Activated naive CD4-positive, alpha-beta T cell treated with anti-CD3 and anti-CD28 coated beads, Interleukin-2, amount 50 U/mL, for 24 hours (primary cell): ENCODE results near the gene COPS9.

Experiments
- H3K27ac Mint-ChIP-seq: one replicate; pipeline ENCODE4 v1.8.0; 2021; ENCODE audit warnings: mild to moderate bottlenecking, mixed read lengths
- H3K27me3 Mint-ChIP-seq: one replicate; pipeline ENCODE4 v1.8.0; 2021; ENCODE audit warnings: mixed read lengths
- H3K36me3 Mint-ChIP-seq: one replicate; pipeline ENCODE4 v1.8.0; 2021; ENCODE audit warnings: mixed read lengths
- H3K4me1 Mint-ChIP-seq: one replicate; pipeline ENCODE4 v1.8.0; 2021; ENCODE audit warnings: mixed read lengths
- H3K4me3 Mint-ChIP-seq: one replicate; pipeline ENCODE4 v1.8.0; 2021; ENCODE audit warnings: mild to moderate bottlenecking, mixed read lengths
- H3K9me3 Mint-ChIP-seq: one replicate; pipeline ENCODE4 v1.8.0; 2021; ENCODE audit warnings: mixed read lengths

The COPS9 gene

DNA sequence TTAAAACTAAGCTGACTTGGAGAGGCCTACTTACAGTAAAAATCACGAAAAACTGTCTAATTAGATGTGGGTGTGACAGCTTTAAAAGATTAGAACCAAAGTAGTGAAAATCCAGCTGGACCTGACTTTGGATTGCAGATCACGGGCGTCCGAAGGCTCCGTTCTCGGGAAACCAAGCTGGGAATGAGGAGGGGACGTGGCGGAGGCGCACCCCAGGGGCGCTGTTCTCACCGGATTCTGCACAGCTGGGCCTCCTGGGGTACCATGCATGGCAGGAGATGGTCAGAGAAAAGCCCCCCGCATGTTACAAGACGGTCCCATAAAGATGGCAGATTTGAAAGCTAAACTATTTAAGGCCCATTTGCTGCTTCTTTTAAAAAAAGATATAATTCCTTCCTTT, 9.4 kb upstream of the COPS9 start:
- peaks cover 3% of the 10 kb centered on the region for H3K27me3 Mint-ChIP-seq
- no peaks in the 10 kb centered on the region for H3K36me3 Mint-ChIP-seq
- no peaks in the 10 kb centered on the region for H3K9me3 Mint-ChIP-seq
- no peak overlapping the region for H3K27ac Mint-ChIP-seq
- no peaks in the 10 kb centered on the region for H3K4me1 Mint-ChIP-seq
- no peak overlapping the region for H3K4me3 Mint-ChIP-seq

DNA sequence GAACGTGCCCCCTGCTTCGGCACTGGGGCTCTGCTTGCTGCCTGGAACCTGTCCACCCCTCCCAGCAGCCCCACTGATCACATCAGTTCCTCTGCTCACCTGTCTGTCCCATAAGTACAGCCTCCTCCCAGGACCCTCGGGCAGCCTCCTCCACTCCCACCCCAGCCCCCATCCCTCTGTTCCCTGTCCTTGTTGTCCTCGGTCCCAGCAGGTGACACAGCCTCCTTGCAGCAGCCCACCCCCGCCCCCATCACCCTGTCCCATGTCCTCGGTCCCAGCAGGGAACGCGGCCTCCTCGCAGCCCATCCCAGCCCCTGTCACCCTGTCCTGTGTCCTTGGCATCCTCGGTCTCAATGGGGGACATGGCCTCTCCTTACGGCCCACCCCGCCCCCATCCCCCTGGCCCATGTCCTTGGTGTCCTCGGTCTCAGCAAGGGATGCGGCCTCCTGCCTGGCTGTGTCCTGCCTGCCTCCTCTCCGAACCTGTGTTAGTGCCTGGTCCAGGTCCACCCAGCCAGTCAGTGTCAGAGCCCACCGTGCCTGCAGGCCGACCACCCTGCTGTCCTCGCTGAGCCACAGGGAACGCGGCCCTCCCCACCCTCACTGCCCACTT, 8.7 kb upstream of the COPS9 start:
- Mint-ChIP-seq H3K4me1 (no peaks in the 10 kb centered on the region), H3K27ac (no peak overlapping the region), H3K36me3 (no peaks in the 10 kb centered on the region)

GRCh38 chr2:240143801-240144648, 7.9 kb upstream of the COPS9 start:
- Mint-ChIP-seq H3K4me3 (no peak overlapping the region), H3K4me1 (no peaks in the 10 kb centered on the region), H3K27ac (no peak overlapping the region)

More for the DNA sequence above, 8.7 kb upstream of the COPS9 start:
- H3K4me3 Mint-ChIP-seq: no peak overlapping the region
- no peaks in the 10 kb centered on the region for H3K27me3 Mint-ChIP-seq
- H3K9me3 Mint-ChIP-seq: no peaks in the 10 kb centered on the region

DNA sequence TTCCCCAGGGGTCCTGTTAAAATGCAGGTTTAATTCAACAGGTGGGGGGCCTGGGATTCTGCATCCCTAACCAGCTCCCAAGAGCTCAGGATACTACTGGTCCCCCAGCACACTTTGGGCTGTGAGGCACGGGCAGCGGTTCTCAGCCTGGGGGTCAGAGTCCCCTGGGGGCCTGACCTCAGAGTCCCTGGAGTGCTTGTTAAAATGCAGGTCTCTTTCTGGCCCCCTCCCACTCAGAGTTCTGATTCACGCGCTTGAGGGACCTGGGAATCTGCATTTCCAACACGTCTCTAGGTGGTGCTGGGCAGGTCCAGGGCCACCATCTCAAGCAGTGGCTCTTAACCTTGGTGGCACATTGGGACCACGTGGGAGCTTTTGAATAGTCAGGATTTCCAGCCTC, 7.2 kb upstream of the COPS9 start:
- Mint-ChIP-seq H3K4me3 (no peak overlapping the region), H3K9me3 (no peaks in the 10 kb centered on the region), H3K27ac (no peak overlapping the region), H3K4me1 (no peaks in the 10 kb centered on the region), H3K36me3 (no peaks in the 10 kb centered on the region), H3K27me3 (no peaks in the 10 kb centered on the region)

More at GRCh38 chr2:240143801-240144648, 7.9 kb upstream of the COPS9 start:
- Mint-ChIP-seq H3K9me3 (no peaks in the 10 kb centered on the region), H3K27me3 (no peaks in the 10 kb centered on the region), H3K36me3 (no peaks in the 10 kb centered on the region)

GRCh38 chr2:240142859-240143258, 6.8 kb upstream of the COPS9 start:
- Mint-ChIP-seq H3K27ac (no peak overlapping the region), H3K9me3 (no peaks in the 10 kb centered on the region), H3K4me3 (no peak overlapping the region), H3K27me3 (no peaks in the 10 kb centered on the region), H3K4me1 (no peaks in the 10 kb centered on the region), H3K36me3 (no peaks in the 10 kb centered on the region)

- Mint-ChIP-seq H3K9me3 (no peaks in the 10 kb centered on the region), H3K36me3 (no peaks in the 10 kb centered on the region), H3K27ac (no peak overlapping the region), H3K4me1 (peaks cover under 1% of the 10 kb centered on the region), H3K4me3 (no peak overlapping the region), H3K27me3 (no peaks in the 10 kb centered on the region)
Measured at GRCh38 chr2:240142256-240142775, 6.2 kb upstream of the COPS9 start.

GRCh38 chr2:240141736-240142135, 5.6 kb upstream of the COPS9 start:
- Mint-ChIP-seq H3K27me3 (no peaks in the 10 kb centered on the region), H3K9me3 (no peaks in the 10 kb centered on the region), H3K4me3 (no peak overlapping the region), H3K4me1 (peaks cover 7% of the 10 kb centered on the region), H3K36me3 (no peaks in the 10 kb centered on the region), H3K27ac (no peak overlapping the region)

DNA sequence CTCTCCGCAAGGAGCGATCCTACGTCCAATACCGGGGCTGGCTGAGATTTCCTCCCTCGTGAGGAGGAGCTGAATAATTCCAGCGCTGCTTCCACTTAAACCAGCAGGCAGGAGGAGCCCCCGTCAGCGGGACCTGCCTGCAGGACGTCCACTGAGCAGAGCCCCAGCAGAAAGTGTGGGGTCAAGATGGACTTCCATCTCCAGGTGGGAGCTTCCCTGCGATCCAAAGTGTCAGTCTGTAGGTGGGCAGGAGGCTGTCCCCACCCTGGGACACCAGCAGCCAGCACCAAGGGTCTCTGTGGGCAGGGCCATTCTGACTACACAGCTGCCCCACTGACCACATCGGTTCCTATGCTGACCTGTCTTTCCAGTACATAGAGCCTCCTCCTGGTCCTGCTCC, 4.8 kb upstream of the COPS9 start:
- H3K4me3 Mint-ChIP-seq: no peak overlapping the region
- H3K9me3 Mint-ChIP-seq: no peaks in the 10 kb centered on the region
- peaks cover 7% of the 10 kb centered on the region for H3K4me1 Mint-ChIP-seq
- no peak overlapping the region for H3K27ac Mint-ChIP-seq
- H3K36me3 Mint-ChIP-seq: no peaks in the 10 kb centered on the region
- H3K27me3 Mint-ChIP-seq: no peaks in the 10 kb centered on the region

DNA sequence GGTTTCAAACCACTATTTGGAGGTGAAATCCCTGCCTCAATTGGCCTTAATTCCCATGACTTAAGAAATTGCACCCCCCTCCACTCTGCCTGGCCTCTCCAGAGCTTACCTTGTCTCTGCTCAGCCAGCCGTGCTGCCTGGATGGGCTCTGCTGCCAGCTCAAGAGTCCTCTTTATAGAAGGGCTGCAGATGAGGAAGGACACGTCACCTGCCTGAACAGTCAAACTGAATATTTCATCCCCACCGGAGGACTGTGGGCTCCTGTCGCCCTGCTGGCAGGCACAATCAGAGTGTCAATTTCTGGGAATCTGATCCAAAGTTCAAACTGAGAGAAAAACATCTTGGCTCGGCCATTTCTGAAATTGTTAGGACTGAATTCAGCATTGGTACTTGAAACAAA, 4.4 kb upstream of the COPS9 start, which contains the start of gene OTOS:
Gene OTOS, minus strand, starts transcription at position 148 of the 400 bp plus-strand sequence. CDS start 332 bp downstream, outside the sequence.
- no peak within 1 kb of the TSS for H3K27ac Mint-ChIP-seq
- H3K4me3 Mint-ChIP-seq: no peak within 1 kb of the TSS
- no peaks in the 10 kb centered on the region for H3K27me3 Mint-ChIP-seq

DNA sequence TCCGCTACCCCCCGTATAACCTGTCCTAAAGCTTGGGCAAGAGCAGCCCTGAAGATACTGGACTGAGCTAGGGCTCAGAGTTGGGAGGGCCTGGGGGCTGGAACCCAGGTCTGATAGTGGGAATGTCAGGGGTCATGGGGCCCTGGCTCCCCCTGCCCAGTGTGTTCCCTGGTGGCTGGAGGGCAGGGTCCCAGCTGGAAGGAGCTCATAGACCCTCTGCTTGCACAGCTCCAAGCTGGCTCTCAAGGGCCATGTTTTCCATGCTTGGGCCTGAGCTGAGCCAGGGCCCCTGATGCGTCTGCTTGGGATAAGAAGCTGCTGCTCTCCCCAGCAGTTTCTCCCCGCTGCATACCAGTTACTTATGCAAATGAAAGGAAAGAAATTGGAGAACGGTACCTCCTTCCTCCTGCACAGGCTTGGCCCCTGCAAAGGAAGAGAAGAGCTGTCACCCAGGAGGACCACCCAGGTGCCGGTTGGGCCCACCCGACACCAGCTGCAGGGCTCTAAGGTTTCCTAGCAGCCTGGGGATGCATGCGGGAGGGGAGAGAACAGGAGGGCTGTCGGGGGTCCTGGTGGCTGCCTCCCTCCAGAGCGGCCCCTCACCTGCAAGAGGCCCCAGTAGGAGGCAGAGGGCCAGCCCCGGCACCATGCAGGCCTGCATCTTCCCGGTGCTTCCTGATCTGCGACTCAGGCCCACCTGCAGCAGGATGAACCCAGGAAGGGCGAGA, 3.7 kb upstream of the COPS9 start:
- H3K4me1 Mint-ChIP-seq: peaks cover 16% of the 10 kb centered on the region
- no peak overlapping the region for H3K4me3 Mint-ChIP-seq
- no peak overlapping the region for H3K27ac Mint-ChIP-seq
- H3K9me3 Mint-ChIP-seq: no peaks in the 10 kb centered on the region
- H3K36me3 Mint-ChIP-seq: peaks cover 1% of the 10 kb centered on the region
- H3K27me3 Mint-ChIP-seq: no peaks in the 10 kb centered on the region

More for the DNA sequence above, 4.4 kb upstream of the COPS9 start, which contains the start of gene OTOS:
- peaks cover 9% of the 10 kb centered on the region for H3K4me1 Mint-ChIP-seq
- no peaks in the 10 kb centered on the region for H3K36me3 Mint-ChIP-seq
- H3K9me3 Mint-ChIP-seq: no peaks in the 10 kb centered on the region

- Mint-ChIP-seq H3K36me3 (peaks cover 1% of the 10 kb centered on the region), H3K9me3 (no peaks in the 10 kb centered on the region), H3K27ac (no peak overlapping the region), H3K4me3 (no peak overlapping the region), H3K27me3 (no peaks in the 10 kb centered on the region), H3K4me1 (peaks cover 24% of the 10 kb centered on the region)
Measured at GRCh38 chr2:240139011-240139441, 2.9 kb upstream of the COPS9 start.

DNA sequence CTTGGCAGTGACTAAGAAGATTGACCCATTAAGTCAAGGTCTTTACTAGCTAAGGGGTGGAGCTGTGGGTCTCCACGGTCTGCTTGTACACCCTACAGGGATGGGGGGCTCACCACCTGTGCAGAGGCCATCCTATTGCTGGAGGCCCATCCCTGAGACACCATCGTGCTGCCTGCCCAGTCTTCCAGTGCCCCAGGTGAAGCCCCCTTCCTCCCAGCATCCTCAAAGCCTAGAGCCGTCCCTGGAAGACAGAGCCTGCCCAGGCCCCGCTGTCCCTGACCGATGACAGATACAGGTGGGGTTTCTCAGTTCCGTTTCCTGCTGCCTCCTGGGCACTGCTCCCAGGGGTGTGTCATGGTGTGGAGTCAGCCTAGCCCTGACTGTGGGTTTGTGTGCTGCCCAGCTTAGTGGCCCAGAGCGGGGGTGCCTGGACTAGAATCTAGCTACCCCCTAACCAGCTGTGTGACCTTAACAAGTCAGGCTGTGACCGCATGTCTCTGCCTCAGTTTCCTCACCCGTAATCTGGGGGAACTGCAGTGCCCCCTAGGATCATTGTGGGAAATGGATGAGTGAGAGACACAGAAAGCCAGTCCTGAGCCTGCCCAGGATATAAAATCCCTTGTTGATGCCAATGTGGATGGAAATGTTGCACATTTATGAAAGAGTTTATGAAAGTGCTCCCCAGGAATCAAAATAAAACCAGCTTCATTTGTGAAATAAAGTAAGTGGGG, 2.3 kb upstream of the COPS9 start:
- Mint-ChIP-seq H3K27ac (no peak overlapping the region), H3K36me3 (peaks cover 1% of the 10 kb centered on the region), H3K9me3 (no peaks in the 10 kb centered on the region), H3K4me1 (peaks cover 24% of the 10 kb centered on the region), H3K27me3 (no peaks in the 10 kb centered on the region), H3K4me3 (no peak overlapping the region)

DNA sequence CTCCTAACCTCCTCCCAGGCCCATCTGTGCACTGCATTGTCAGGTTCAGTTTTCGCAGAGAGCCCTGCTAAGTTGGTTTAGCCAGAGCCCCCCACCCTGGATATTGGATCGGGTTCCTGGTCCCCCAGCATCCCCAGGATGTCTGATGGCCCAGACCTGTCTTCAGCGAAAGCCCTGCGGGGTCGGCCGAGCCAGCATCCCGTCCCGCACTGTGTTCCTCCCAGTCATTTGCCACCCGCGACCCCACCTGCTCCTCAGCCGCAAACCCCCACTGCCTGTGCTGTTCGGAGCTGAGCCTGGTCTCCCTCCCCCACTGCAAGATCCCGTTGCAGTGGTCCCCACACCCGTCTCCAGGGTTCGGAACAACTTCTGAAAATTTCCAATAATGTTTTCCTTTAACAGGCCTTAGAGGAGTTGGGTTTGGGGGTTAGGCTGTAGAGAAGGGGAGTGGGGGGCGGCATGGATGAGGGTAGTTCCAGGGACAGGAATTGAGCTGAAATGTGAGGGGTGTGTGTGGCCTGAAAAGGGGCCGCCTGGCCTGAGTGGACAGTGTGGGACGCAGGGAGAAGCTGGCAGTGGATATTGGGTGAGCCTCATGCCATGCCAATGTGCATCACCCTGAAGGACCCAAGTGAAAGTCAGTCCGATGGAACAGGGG, 1.6 kb upstream of the COPS9 start:
- Mint-ChIP-seq H3K27me3 (no peaks in the 10 kb centered on the region), H3K27ac (no peak overlapping the region), H3K9me3 (no peaks in the 10 kb centered on the region), H3K36me3 (peaks cover 1% of the 10 kb centered on the region), H3K4me1 (peaks cover 26% of the 10 kb centered on the region), H3K4me3 (peak overlapping the region; percentile 94)

DNA sequence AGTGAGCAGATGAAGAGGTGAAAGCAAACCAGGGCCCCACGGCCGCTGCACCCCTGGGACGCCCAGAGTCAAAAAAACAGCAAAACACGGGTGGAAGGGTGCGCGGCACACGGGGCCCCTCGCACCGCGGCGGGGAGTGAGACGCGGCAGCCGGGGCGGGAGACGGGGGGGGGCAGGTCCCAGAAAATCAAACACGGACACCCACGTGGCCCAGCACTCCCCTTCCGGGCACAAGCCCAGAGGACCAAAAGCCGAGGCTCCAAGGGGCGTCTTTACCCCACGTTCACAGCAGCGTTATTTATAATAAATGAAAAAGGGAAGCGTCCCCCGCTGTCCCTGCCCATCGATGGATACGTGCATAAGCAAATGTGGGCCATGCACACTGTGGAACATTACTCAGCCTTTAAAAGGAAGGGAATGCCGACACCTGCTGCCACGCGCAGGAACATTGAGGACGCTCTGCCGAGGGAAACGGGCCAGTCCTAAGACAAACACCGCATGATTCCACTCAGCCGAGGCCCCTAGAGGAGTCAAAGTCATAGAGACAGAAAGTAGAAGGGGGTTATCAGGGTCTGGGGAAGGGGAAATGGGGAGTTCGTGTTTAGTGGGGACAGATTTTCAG, 677 bp upstream of the COPS9 start:
- Mint-ChIP-seq H3K36me3 (peaks cover 3% of the 10 kb centered on the region), H3K4me3 (peak overlapping the region; percentile 94), H3K9me3 (no peaks in the 10 kb centered on the region), H3K27ac (peak overlapping the region; percentile 89), H3K27me3 (no peaks in the 10 kb centered on the region), H3K4me1 (peaks cover 26% of the 10 kb centered on the region)
